ENCODE data around the gene SLC8B1.

The SLC8B1 gene

GRCh38 chr12:113249546-113249945 lies 85.4 kb downstream of the SLC8B1 start:
- peaks cover 4% of the 10 kb centered on the region; the same call in 1 of the 2 replicates for H3K9me3 ChIP-seq (ENCODE audit: low read length)
- H3K79me2 ChIP-seq (ENCODE audit: insufficient read depth, low read length) = peaks cover 5% of the 10 kb centered on the region
- H3K27ac ChIP-seq (ENCODE audit: low read depth, low read length, poor library complexity, severe bottlenecking) = no peak overlapping the region
- H3K9me2 ChIP-seq (ENCODE audit: low read depth, low read length) = no peaks in the 10 kb centered on the region
- no peak overlapping the region for H3K4me3 ChIP-seq (ENCODE audit: low read depth, low read length, poor library complexity, severe bottlenecking)
- H4K20me1 ChIP-seq (ENCODE audit: insufficient read depth, low read length) = no peaks in the 10 kb centered on the region
- H3K4me1 ChIP-seq (ENCODE audit: insufficient read depth, low read length, severe bottlenecking) = no peaks in the 10 kb centered on the region
- TF ChIP-seq EZH2 (IDR thresholded peaks at IDR 0.05; ENCODE audit: borderline replicate concordance, low read length) (no peak), CTCF (IDR thresholded peaks at IDR 0.05; ENCODE audit: low read length) (no peak)
- no peak overlapping the region for H3K9ac ChIP-seq (ENCODE audit: low read length)
- no peak overlapping the region for H2AFZ ChIP-seq (ENCODE audit: low read length)
- H3K27me3 ChIP-seq (ENCODE audit: insufficient read depth, low read length) = no peaks in the 10 kb centered on the region
- no peak overlapping the region for H3K4me2 ChIP-seq (ENCODE audit: low read length)
- peaks cover 94% of the 10 kb centered on the region for H3K36me3 ChIP-seq (ENCODE audit: insufficient read depth, low read length)
- H3F3A ChIP-seq (ENCODE audit: insufficient read depth, low read length) = 0 out of 2 replicates have a peak, but pooled peaks cover 2% of the 10 kb centered on the region

GRCh38 chr12:113248842-113249435 lies 86.0 kb downstream of the SLC8B1 start:
- H3K27me3 ChIP-seq (ENCODE audit: insufficient read depth, low read length) = no peaks in the 10 kb centered on the region
- no peaks in the 10 kb centered on the region for H3K9me2 ChIP-seq (ENCODE audit: low read depth, low read length)
- peaks cover 94% of the 10 kb centered on the region for H3K36me3 ChIP-seq (ENCODE audit: insufficient read depth, low read length)
- no peak overlapping the region for H2AFZ ChIP-seq (ENCODE audit: low read length)
- TF ChIP-seq EZH2 (IDR thresholded peaks at IDR 0.05; ENCODE audit: borderline replicate concordance, low read length) (no peak), CTCF (IDR thresholded peaks at IDR 0.05; ENCODE audit: low read length) (no peak)
- H3K9ac ChIP-seq (ENCODE audit: low read length) = no peak overlapping the region
- H3K27ac ChIP-seq (ENCODE audit: low read depth, low read length, poor library complexity, severe bottlenecking) = no peak overlapping the region
- H3K4me1 ChIP-seq (ENCODE audit: insufficient read depth, low read length, severe bottlenecking) = no peaks in the 10 kb centered on the region
- no peaks in the 10 kb centered on the region for H4K20me1 ChIP-seq (ENCODE audit: insufficient read depth, low read length)
- no peaks in the 10 kb centered on the region for H3F3A ChIP-seq (ENCODE audit: insufficient read depth, low read length)
- H3K9me3 ChIP-seq (ENCODE audit: low read length) = no peaks in the 10 kb centered on the region
- no peak overlapping the region for H3K4me2 ChIP-seq (ENCODE audit: low read length)
- H3K4me3 ChIP-seq (ENCODE audit: low read depth, low read length, poor library complexity, severe bottlenecking) = no peak overlapping the region
- no peaks in the 10 kb centered on the region; the same call in none of the 2 replicates for H3K79me2 ChIP-seq (ENCODE audit: insufficient read depth, low read length)
